HCT116 (cell line): Measurements from ENCODE around the gene TBC1D17. TPM values are rescaled to one million over a fixed set of nuclear protein-coding genes. Genes with fewer than 3 reads are reported as not detected.

Source experiments
- ATAC-seq: fragments of 200-7000 bp; cut with Tn5 transposase; 2 replicates; pipeline ENCODE4 v1.9.1; 2020; ENCODE audit warnings: mild to moderate bottlenecking, moderate library complexity
- BruUV-seq: library from RNA; stranded (reverse); fragments of 400-500 nt; replicated peaks from 2 replicates; lab custom pipeline; 2021; lab: Mats Ljungman, UMichigan
- CTCF ChIA-PET: fragments of 300-600 bp; sonication (Branson Sonifier 250); formaldehyde crosslinking; loops from one replicate; lab custom pipeline; 2021; ENCODE audit warnings: antibody characterized with exemption; lab: Charles Lee
- POLR2A ChIA-PET: fragments of 300-600, 350-600 bp; sonication (Branson Sonifier 250); formaldehyde crosslinking; loops from one replicate; lab custom pipeline; 2021; ENCODE audit warnings: antibody characterized with exemption; lab: Charles Lee
- RAD21 ChIA-PET, 2 experiments: fragments of 300-600 bp; sonication (Branson Sonifier 250); formaldehyde crosslinking; loops; one replicate each; lab custom pipeline; 2023; ENCODE audit warnings: low total read pairs in 2 of 2; ENCODE audit not compliant: uncharacterized antibody in 2 of 2, unreplicated experiment in 2 of 2, low non-redundant PET in 1 of 2; lab: Charles Lee
- DNase-seq: peaks from one replicate; pipeline ENCODE4 v3.0.0-alpha.2; 2010; ENCODE audit warnings: low read depth, low spot score
- H2AFZ ChIP-seq: fragments of 200-600 bp; shearing (Covaris generic), sonication (generic); 2 replicates; pipeline ENCODE4 v1.6.1; 2017; ENCODE audit warnings: low read depth, mixed run types, mixed read lengths, antibody characterized with exemption, low read length; ENCODE audit not compliant: poor library complexity, severe bottlenecking
- H3K27ac ChIP-seq: 2 replicates; pipeline ENCODE4 v1.5.1; 2012; ENCODE audit warnings: low read depth, low read length
- H3K27me3 ChIP-seq: fragments of 200-600 bp; sonication (generic); 2 replicates; pipeline ENCODE4 v1.6.1; 2016; ENCODE audit warnings: mixed run types, low read length, mixed read lengths; ENCODE audit not compliant: insufficient read depth
- H3K36me3 ChIP-seq, 2 experiments: fragments of 200-500 bp in 1 of 2; fragments of 200-600 bp in 1 of 2; sonication (Bioruptor generic) in 1 of 2; sonication (generic) in 1 of 2; 2 replicates each; pipeline versions ENCODE4 v1.5.1 to v1.6.1; 2014 to 2016; ENCODE audit warnings: low read length in 2 of 2, inconsistent platforms in 1 of 2, mixed read lengths in 1 of 2, mixed run types in 1 of 2; ENCODE audit not compliant: insufficient read depth in 2 of 2, control insufficient read depth in 1 of 2
- H3K4me1 ChIP-seq, 2 experiments: fragments of 200-600 bp in 1 of 2; sonication (generic) in 1 of 2; 2 replicates each; pipeline versions ENCODE4 v1.5.1 to v1.6.1; 2012 to 2017; ENCODE audit warnings: low read length in 2 of 2, inconsistent platforms in 1 of 2, mild to moderate bottlenecking in 1 of 2, mixed read lengths in 1 of 2, mixed run types in 1 of 2, moderate library complexity in 1 of 2; ENCODE audit not compliant: insufficient read depth in 2 of 2, control insufficient read depth in 1 of 2
- H3K4me2 ChIP-seq: fragments of 200-600 bp; sonication (generic); 2 replicates; pipeline ENCODE4 v1.6.1; 2017; ENCODE audit warnings: mixed run types, low read length, mixed read lengths
- H3K4me3 ChIP-seq, 2 experiments: fragments of 200-600 bp in 1 of 2; sonication (generic) in 1 of 2; replicated peaks in 1 of 2; 2 replicates each; pipeline ENCODE4 v1.5.1; 2011 to 2016; ENCODE audit warnings: low read length in 2 of 2, control low read depth in 1 of 2, low read depth in 1 of 2, mild to moderate bottlenecking in 1 of 2, mixed read lengths in 1 of 2, mixed run types in 1 of 2
- H3K79me2 ChIP-seq: fragments of 200-600 bp; sonication (generic); 2 replicates; pipeline ENCODE4 v1.6.1; 2017; ENCODE audit warnings: mild to moderate bottlenecking, mixed run types, low read length, moderate library complexity, mixed read lengths; ENCODE audit not compliant: insufficient read depth
- H3K9ac ChIP-seq: fragments of 200-600 bp; sonication (generic); 2 replicates; pipeline ENCODE4 v1.6.1; 2016; ENCODE audit warnings: low read length, mixed read lengths
- H3K9me2 ChIP-seq: fragments of 200-600 bp; sonication (generic), shearing (Covaris generic); 2 replicates; pipeline ENCODE4 v1.6.1; 2017; ENCODE audit warnings: mixed run types, mild to moderate bottlenecking, moderate library complexity; ENCODE audit not compliant: insufficient read depth
- H3K9me3 ChIP-seq, 2 experiments: fragments of 200-500 bp in 1 of 2; fragments of 200-600 bp in 1 of 2; sonication (Bioruptor generic) in 1 of 2; sonication (generic) in 1 of 2; 2 replicates each; pipeline ENCODE4 v1.6.1; 2014 to 2017; ENCODE audit warnings: low read length in 2 of 2, mixed read lengths in 2 of 2, inconsistent platforms in 1 of 2, low read depth in 1 of 2, mild to moderate bottlenecking in 1 of 2, mixed run types in 1 of 2, moderate library complexity in 1 of 2; ENCODE audit not compliant: control insufficient read depth in 1 of 2, insufficient read depth in 1 of 2
- H4K20me1 ChIP-seq: fragments of 200-600 bp; sonication (generic), shearing (Covaris generic); 2 replicates; pipeline ENCODE4 v1.6.1; 2017; ENCODE audit warnings: mixed run types, mild to moderate bottlenecking, moderate library complexity; ENCODE audit not compliant: insufficient read depth
- CBX3 ChIP-seq: IDR thresholded peaks from 2 replicates; pipeline ENCODE4 v1.6.1; 2012; ENCODE audit warnings: low read depth
- JUND ChIP-seq: IDR thresholded peaks from 2 replicates; pipeline ENCODE4 v1.6.1; 2012
- POLR2AphosphoS5 ChIP-seq: IDR thresholded peaks from 2 replicates; pipeline ENCODE4 v1.6.1; 2011; ENCODE audit warnings: mild to moderate bottlenecking, low read depth, low read length, moderate library complexity
- SIN3A ChIP-seq: IDR thresholded peaks from 2 replicates; pipeline ENCODE4 v1.6.1; 2012; ENCODE audit warnings: low read depth
- ZNF274 ChIP-seq: fragments of 200-500 bp; sonication (Bioruptor generic); IDR thresholded peaks from 2 replicates; pipeline ENCODE4 v1.6.1; 2014; ENCODE audit warnings: mild to moderate bottlenecking, low read depth, low read length, inconsistent platforms
- intact Hi-C: fragments of 100-400 bp; cut with micrococcal nuclease; formaldehyde crosslinking; loops from 2 replicates; pipeline ENCODE4 v1.10.0; 2022
- total RNA-seq: library from RNA; stranded (reverse); gene quantifications from one replicate; pipeline ENCODE4 v1.2.1, GENCODE V29; 2021; ENCODE audit not compliant: unreplicated experiment
- TF ChIP-seq, protein P1 (sequence below): IDR thresholded peaks from 2 replicates; pipeline ENCODE4 v1.6.1; 2012

The TBC1D17 gene
- total RNA-seq, 1 experiment from 2014 or later: 32.9 TPM

DNA sequence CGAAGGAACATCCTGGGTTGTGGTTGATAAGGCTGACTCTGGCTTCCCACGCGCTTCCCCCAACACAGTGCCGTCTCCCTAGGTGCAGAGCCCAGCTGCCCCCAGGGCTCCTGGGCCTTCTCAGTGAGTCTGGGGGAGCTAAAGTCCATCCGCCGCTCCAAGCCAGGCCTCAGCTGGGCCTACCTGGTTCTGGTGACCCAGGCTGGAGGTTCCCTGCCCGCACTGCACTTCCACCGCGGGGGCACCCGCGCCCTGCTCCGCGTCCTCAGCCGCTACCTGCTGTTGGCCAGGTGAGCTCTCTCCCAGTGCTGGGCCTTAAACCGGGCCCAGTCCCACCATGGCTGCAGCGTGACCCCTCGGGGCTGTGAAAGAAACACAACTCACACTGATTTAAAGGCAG, 3.7 kb downstream of the TBC1D17 start:
- Histone ChIP-seq H4K20me1 (no peaks in the 10 kb centered on the region), H3K9me3 (peaks cover 0 to 6% of the 10 kb centered on the region in 2 experiments; a peak in 1 of 4 replicates), H3K9ac (no peak overlapping the region)
- DNase-seq: no peak
- CTCF ChIA-PET: no interaction called here
- RAD21 ChIA-PET: no interaction called here
- no peak for TF ChIP-seq ZNF274
- no peak for TF ChIP-seq JUND
- TF ChIP-seq, all 23 proteins: peak for 0
- Histone ChIP-seq H3K27ac (no peak overlapping the region), H3K79me2 (peaks cover 9% of the 10 kb centered on the region; the same call in 1 of the 2 replicates), H3K27me3 (no peaks in the 10 kb centered on the region), H3K9me2 (no peaks in the 10 kb centered on the region), H3K36me3 (peaks cover 12 to 18% of the 10 kb centered on the region in 2 experiments), H3K4me1 (peaks cover 9 to 23% of the 10 kb centered on the region in 2 experiments), H2AFZ (no peak overlapping the region), H3K4me2 (no peak overlapping the region), H3K4me3 (no peak overlapping the region)
- no TSS peak for BruUV-seq
- POLR2A ChIA-PET: no interaction called here
- no peak for ATAC-seq
- intact Hi-C loops: no loop called here

DNA sequence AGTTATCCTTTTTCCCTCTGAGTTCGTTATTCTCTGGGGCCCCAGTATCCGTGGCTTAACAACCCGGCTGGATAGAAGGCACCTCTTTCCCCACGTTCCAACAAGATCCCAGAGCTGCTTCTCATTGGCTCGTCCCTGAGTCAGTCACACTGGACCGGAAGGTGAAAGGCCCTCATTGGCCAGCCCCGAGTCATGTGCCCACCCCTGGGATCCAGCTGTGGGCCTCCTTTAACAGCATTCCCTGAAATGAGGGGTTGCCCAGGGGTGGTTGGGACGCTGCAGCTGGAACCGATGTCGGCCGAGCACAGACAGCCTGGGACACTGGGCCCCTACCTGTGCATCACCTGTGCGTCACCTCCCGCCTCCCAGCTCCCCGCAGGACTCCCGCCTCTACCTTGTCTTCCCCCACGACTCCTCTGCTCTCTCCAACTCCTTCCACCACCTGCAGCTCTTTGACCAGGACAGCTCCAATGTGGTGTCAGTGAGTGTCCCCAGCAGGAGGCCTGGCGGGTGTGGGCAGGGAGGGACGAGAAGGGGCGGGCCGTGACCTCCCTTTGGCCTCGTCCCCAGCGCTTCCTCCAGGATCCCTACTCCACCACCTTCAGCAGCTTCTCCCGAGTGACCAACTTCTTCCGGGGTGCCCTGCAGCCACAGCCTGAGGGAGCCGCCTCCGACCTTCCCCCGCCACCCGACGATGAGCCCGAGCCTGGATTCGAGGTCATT, 4.3 kb downstream of the TBC1D17 start:
- Histone ChIP-seq H3K9me3 (peaks cover 0 to 6% of the 10 kb centered on the region in 2 experiments; a peak in 1 of 4 replicates), H3K4me2 (no peak overlapping the region), H2AFZ (no peak overlapping the region), H3K27ac (no peak overlapping the region), H3K4me1 (peaks cover 9 to 23% of the 10 kb centered on the region in 2 experiments), H3K36me3 (peaks cover 12 to 18% of the 10 kb centered on the region in 2 experiments), H4K20me1 (no peaks in the 10 kb centered on the region), H3K9ac (no peak overlapping the region), H3K9me2 (no peaks in the 10 kb centered on the region), H3K27me3 (no peaks in the 10 kb centered on the region), H3K79me2 (peaks cover 9% of the 10 kb centered on the region; the same call in 1 of the 2 replicates), H3K4me3 (no peak overlapping the region)
- CTCF ChIA-PET: no interaction called here
- POLR2A ChIA-PET: no interaction called here
- ATAC-seq (no peak), DNase-seq (no peak)
- TF ChIP-seq, protein P1, sequence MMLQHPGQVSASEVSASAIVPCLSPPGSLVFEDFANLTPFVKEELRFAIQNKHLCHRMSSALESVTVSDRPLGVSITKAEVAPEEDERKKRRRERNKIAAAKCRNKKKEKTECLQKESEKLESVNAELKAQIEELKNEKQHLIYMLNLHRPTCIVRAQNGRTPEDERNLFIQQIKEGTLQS: no peak
- TF ChIP-seq POLR2AphosphoS5 (no peak), CBX3 (no peak), SIN3A (no peak)
- RAD21 ChIA-PET: no interaction called here
- intact Hi-C loops: no loop called here
- no TSS peak for BruUV-seq
